ENCODE results near the gene ENOX2. TPM values are rescaled to one million over a fixed set of nuclear protein-coding genes. Genes with fewer than 3 reads are reported as not detected.

ENOX2 gene
- total RNA-seq, result 5.1 and 11.7 TPM in 2 replicates

GRCh38 chrX:130902783-130903613 is at the start of gene ENOX2:
ENOX2 (minus strand) TSS chrX:130903209; CDS start chrX:130703216, 199,993 bp downstream.

Other genes with a start within 250 kb of the ENOX2 start
- not detected in 2 replicates for gene ARHGAP36, start 155.1 kb upstream of the ENOX2 start, total RNA-seq